Ovary (tissue), 9 donors: Measurements from ENCODE around the gene C1orf21. TPM values are rescaled to one million over a fixed set of nuclear protein-coding genes. Genes with fewer than 3 reads are reported as not detected.
A peak's percentile ranks its signal among the peaks of the same experiment; 100 is the strongest.

Source experiments
- DNase-seq, 5 donors: peaks; one replicate each; pipeline ENCODE4 v3.0.0-alpha.2; 2019 to 2020
- H3K27ac ChIP-seq, 2 donors: fragments of 200-600 bp; one replicate each; pipeline versions ENCODE4 v1.5.1 to v1.8.0; 2019 to 2022
- H3K27me3 ChIP-seq: fragments of 200-600 bp; one replicate; pipeline ENCODE4 v1.8.0; 2022
- H3K36me3 ChIP-seq: fragments of 200-600 bp; sonication (generic); one replicate; pipeline ENCODE4 v1.5.1; 2019
- H3K4me1 ChIP-seq: one replicate; pipeline ENCODE4 v1.8.1; 2013; ENCODE audit warnings: mild to moderate bottlenecking, moderate library complexity; ENCODE audit not compliant: insufficient read depth
- H3K4me3 ChIP-seq: fragments of 200-600 bp; sonication (generic); one replicate; pipeline ENCODE4 v1.5.1; 2017
- H3K9me3 ChIP-seq, 2 donors: fragments of 200-600 bp in 1 of 2; sonication (generic) in 1 of 2; one replicate each; pipeline versions ENCODE4 v1.5.1 to v1.8.1; 2013 to 2019; ENCODE audit warnings: mild to moderate bottlenecking in 1 of 2, moderate library complexity in 1 of 2
- EP300 ChIP-seq: sonication (generic); formaldehyde crosslinking; IDR thresholded peaks from one replicate; pipeline ENCODE4 v1.6.1; 2017; ENCODE audit warnings: antibody characterized with exemption
- POLR2A ChIP-seq: fragments of 450-650 bp; IDR thresholded peaks from one replicate; pipeline ENCODE4 v1.6.1; 2017; ENCODE audit warnings: antibody characterized with exemption, mild to moderate bottlenecking, moderate library complexity
- WGBS, 3 donors: extraction: QIAGEN DNeasy Blood & Tissue Kit in 1 of 3; methylation state at CpG; one replicate each; pipeline versions ENCODE4 v1.1.5 to v1.1.7; 2013 to 2017; 5-methylcytosine and 5-hydroxymethylcytosine counted together
- intact Hi-C, 4 donors: fragments of 100-400 bp; cut with DNase I; formaldehyde crosslinking; loops; one replicate each; pipeline versions ENCODE4 v1.11.0 to v1.15.1; 2022 to 2023
- polyA plus RNA-seq, 2 donors: library from polyadenylated mRNA; stranded (reverse); fragments of 200-250 nt in 1 of 2; fragments of 350-450 nt in 1 of 2; fragmentation: Illumina TruSeq in 1 of 2; extraction: RNeasy Lipid Tissue Mini Kit (QIAGEN cat#74804) in 1 of 2; gene quantifications; one replicate each; pipeline ENCODE4 v1.2.3, GENCODE V29; 2013 to 2014
- total RNA-seq, 7 donors: library from RNA; depleted of rRNA in 2 of 7; stranded (reverse); fragments of >200 nt in 2 of 7; fragmentation: NEBNext Ultra II Directional in 3 of 7; extraction: Animal tissue kit (Norgen Biotek cat#: 25700) in 3 of 7; gene quantifications; one replicate each; pipeline versions ENCODE4 v1.1.0 to v1.2.4, GENCODE V29; 2016 to 2023
- TF ChIP-seq, protein P1 (sequence below), 3 donors: fragments of 450-650 bp in 2 of 3; fragments of 200-600 bp in 1 of 3; IDR thresholded peaks; one replicate each; pipeline versions ENCODE4 v1.5.1 to v1.8.0; 2016 to 2022; ENCODE audit warnings: antibody characterized with exemption in 3 of 3, mild to moderate bottlenecking in 1 of 3
- donor health status: DM: no; HTN: no; CAD: no; lungs with moderate emphysema.
- donor health status: DM: no; HTN: no; CAD: no.
- donor health status: Bipolar disorder and iron deficiency.
- donor health status: DM: yes; HTN: yes; CAD: no.
- donor health status: DM: no; HTN: no; CAD: no.
- donor health status: DM: yes; HTN: yes; CAD: no.

The C1orf21 gene
- total and polyA plus RNA-seq, 9 donors: 22.9 to 108 (median 59.4) TPM

DNA sequence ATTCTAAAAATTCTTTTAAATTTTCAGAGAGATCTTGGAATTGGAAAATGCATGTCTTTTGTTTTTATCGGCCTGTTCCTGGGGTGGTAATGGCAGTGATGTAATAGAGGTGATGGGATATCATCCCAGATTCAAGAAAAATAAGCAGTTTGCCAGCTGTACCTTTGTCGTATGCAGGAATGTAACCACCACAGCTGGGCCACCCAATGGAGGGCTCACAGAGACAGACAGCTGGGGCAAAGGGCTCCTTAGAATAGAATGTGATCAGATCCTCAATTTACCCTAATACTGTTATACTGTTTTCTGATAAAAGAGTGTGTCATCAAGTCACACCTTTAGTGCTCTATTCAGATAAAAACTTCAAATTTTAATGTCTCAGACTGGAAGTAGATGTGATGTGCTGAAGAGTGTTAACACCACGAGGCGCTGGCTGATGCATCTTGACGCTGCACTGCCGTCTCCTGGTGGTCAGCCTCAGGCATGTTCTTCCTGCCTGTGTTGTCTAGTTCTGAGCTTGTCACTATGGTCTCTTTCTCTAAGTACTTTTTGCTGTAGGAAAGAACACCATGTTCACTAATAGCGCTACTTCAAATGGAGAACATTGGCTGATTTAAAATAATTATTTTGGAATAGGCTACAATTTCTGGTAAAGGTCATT is 78.8 kb downstream of the C1orf21 start:
- WGBS, 3 donors: 93 to 95% (median 95%) methylated on average over 7 of the region's 7 CpGs
- no peak overlapping the region for H3K27ac ChIP-seq
- H3K4me3 ChIP-seq: no peak overlapping the region
- no peaks in the 10 kb centered on the region for H3K27me3 ChIP-seq
- intact Hi-C loops: no loop called here
- DNase-seq: no peak
- no peaks in the 10 kb centered on the region for H3K36me3 ChIP-seq
- TF ChIP-seq POLR2A: no peak
- TF ChIP-seq, protein P1, sequence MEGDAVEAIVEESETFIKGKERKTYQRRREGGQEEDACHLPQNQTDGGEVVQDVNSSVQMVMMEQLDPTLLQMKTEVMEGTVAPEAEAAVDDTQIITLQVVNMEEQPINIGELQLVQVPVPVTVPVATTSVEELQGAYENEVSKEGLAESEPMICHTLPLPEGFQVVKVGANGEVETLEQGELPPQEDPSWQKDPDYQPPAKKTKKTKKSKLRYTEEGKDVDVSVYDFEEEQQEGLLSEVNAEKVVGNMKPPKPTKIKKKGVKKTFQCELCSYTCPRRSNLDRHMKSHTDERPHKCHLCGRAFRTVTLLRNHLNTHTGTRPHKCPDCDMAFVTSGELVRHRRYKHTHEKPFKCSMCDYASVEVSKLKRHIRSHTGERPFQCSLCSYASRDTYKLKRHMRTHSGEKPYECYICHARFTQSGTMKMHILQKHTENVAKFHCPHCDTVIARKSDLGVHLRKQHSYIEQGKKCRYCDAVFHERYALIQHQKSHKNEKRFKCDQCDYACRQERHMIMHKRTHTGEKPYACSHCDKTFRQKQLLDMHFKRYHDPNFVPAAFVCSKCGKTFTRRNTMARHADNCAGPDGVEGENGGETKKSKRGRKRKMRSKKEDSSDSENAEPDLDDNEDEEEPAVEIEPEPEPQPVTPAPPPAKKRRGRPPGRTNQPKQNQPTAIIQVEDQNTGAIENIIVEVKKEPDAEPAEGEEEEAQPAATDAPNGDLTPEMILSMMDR (IDR thresholded peaks at IDR 0.05): no peak
- TF ChIP-seq EP300: no peak
- peaks cover 13% of the 10 kb centered on the region for H3K4me1 ChIP-seq
- no peaks in the 10 kb centered on the region for H3K9me3 ChIP-seq

DNA sequence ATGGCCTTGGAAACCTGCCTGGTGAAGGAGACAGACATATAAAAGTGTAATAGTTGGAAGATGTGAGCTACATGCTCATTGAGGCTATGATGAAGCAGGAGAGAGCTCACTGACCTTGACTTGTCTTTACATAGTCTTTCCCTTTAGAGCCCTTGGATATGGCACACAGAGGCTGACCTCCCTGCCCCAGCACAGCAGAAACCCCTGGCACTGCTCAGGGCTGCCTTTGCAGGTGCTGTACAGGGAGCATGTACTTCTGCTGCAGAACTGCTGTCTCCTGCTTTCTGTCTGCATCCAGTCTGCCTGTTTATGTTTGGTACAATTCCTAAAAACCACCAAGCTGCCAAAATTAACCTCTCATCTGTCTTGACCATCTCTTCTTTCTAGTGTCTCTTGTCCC is 80.5 kb downstream of the C1orf21 start:
- no peaks in the 10 kb centered on the region for H3K27me3 ChIP-seq
- H3K36me3 ChIP-seq: no peaks in the 10 kb centered on the region
- peaks cover 4% of the 10 kb centered on the region for H3K4me1 ChIP-seq
- H3K9me3 ChIP-seq: no peaks in the 10 kb centered on the region
- TF ChIP-seq POLR2A (no peak), EP300 (no peak)
- TF ChIP-seq, protein P1 (IDR thresholded peaks at IDR 0.05): no peak
- intact Hi-C loops: no loop called here
- no peak overlapping the region for H3K4me3 ChIP-seq
- no peak for DNase-seq
- H3K27ac ChIP-seq: no peak overlapping the region

DNA sequence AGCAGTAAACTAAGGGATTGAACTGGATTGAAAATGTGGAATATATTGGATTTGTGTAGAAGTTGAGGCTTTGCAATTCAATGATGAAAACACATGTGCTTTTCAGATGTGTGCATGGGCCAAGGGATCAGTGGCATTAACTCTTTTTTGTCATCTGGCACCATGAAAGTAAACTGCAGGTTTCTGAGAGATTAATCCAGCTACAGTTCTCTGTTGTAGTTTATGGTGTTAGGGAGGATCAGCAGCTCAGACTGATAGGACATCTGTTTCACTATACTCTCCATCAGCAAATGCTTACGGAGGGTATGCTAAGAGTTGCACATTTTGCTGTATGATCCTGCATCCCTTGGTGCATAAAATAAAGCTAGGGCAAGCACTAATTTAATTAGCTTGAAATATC is 82.6 kb downstream of the C1orf21 start:
- TF ChIP-seq, protein P1 (IDR thresholded peaks at IDR 0.05): no peak
- TF ChIP-seq EP300 (no peak), POLR2A (no peak)
- H3K9me3 ChIP-seq: no peaks in the 10 kb centered on the region
- 78 to 93% (median 89%) methylated on average over 1 of the region's 1 CpG for WGBS, 3 donors

DNA sequence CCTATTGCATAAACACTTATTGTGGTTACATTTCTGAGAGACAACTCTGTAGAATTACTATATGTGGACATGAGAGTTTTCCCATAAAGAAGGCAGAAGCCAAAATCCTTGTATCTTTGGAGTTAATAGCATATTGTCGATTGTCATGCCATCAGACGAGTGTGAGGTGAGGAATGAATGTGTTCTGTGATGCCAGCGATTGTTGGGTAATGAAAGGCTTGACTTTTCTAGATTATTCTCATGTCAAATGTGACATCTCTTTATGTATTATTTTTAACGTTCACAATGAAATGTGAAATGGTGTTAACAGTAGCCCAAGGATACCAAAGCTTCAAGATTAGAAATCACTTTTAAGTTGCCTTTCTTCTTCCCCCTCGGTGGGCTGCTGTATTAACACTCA is 84.9 kb downstream of the C1orf21 start:
- Histone ChIP-seq H3K27ac (peak overlapping the region; percentile 7 to 16), H3K4me3 (no peak overlapping the region), H3K27me3 (no peaks in the 10 kb centered on the region), H3K9me3 (no peaks in the 10 kb centered on the region), H3K36me3 (no peaks in the 10 kb centered on the region), H3K4me1 (peaks cover 3% of the 10 kb centered on the region)
- 67 to 75% (median 72%) methylated on average over 5 of the region's 5 CpGs for WGBS, 3 donors
- no peak for DNase-seq
- TF ChIP-seq POLR2A (no peak), EP300 (no peak)
- TF ChIP-seq, protein P1 (IDR thresholded peaks at IDR 0.05): no peak
- intact Hi-C loops: no loop called here

More for the DNA sequence above, 82.6 kb downstream of the C1orf21 start:
- no peaks in the 10 kb centered on the region for H3K36me3 ChIP-seq
- intact Hi-C loops: no loop called here
- H3K4me1 ChIP-seq: peaks cover 4% of the 10 kb centered on the region
- H3K27ac ChIP-seq: no peak overlapping the region
- no peak for DNase-seq
- no peaks in the 10 kb centered on the region for H3K27me3 ChIP-seq
- no peak overlapping the region for H3K4me3 ChIP-seq
